Measurements from ENCODE around the gene CEP131. TPM values are rescaled to one million over a fixed set of nuclear protein-coding genes. Genes with fewer than 3 reads are reported as not detected.

CEP131 gene
- total RNA-seq, 1 donor from 2014 or later: 12.3 TPM

DNA sequence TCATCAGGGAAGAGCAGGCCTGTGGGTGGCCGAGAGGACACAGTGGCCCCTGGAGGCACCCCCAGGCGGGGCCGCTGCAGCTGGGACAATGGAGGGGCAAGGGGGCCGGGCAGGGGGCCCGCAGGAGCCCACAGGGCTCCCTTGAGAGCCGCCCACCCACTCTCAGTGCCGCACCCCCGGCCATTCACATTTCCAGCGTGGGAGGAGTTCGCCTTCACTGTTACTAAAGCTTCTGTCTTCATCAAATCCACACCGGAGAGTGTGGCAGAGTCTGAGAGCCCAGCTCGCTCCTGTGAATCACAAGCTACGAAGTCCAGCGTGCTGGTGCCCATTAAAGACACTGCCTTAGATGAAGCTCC lies 78.4 kb downstream of the CEP131 start:
- DNase-seq: no peak

DNA sequence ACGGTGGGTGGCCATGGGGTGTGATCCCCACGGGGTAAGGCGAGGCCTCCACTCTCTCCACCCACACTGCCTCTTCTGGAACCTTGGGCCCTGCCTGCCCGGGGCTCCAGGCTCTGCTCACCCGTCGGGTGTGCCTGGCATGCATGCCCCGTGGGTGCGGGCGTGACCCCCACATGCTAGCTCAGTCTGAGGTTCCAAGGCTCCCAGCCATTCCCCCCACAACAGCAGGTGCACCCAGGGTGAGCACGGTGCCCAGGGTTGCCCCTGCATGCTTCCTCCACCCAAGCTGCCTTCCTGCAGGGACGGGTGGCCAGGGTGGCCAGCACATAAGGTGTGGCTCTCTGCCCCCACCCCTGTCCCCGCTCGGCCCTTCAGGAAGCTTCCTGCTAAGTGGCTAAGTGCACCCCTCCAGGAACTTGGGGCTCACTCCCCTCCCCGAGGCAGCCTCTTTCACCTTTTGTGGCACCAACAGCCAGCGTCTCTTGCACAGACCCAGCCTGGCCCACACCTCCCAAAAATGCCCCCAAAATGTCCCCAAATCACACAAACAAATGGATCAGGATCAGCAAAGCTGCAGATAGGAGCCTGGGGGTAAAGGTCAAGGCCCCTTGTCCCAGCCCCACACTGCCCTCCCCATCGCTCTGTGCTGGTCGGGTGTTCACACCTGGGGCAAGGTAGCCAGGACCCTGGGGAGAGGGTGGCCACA lies 78.9 kb downstream of the CEP131 start:
- DNase-seq: no peak

DNA sequence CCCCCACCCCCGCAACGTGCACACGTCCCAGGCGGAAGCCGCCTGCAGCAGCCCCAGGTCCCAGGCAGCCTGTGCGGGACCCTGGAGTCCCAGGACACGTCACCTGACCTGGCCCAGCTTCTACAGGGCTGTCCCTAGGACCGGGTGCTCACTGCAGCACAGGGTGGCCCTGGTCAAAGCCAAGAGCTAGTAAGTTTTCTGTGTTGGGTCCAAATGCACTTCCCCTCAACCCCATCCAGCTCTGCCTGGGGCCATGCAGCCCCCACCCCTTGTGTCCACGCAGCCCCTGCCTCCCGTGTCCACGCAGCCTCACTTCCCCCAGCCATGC lies 79.6 kb downstream of the CEP131 start:
- no peak for DNase-seq

DNA sequence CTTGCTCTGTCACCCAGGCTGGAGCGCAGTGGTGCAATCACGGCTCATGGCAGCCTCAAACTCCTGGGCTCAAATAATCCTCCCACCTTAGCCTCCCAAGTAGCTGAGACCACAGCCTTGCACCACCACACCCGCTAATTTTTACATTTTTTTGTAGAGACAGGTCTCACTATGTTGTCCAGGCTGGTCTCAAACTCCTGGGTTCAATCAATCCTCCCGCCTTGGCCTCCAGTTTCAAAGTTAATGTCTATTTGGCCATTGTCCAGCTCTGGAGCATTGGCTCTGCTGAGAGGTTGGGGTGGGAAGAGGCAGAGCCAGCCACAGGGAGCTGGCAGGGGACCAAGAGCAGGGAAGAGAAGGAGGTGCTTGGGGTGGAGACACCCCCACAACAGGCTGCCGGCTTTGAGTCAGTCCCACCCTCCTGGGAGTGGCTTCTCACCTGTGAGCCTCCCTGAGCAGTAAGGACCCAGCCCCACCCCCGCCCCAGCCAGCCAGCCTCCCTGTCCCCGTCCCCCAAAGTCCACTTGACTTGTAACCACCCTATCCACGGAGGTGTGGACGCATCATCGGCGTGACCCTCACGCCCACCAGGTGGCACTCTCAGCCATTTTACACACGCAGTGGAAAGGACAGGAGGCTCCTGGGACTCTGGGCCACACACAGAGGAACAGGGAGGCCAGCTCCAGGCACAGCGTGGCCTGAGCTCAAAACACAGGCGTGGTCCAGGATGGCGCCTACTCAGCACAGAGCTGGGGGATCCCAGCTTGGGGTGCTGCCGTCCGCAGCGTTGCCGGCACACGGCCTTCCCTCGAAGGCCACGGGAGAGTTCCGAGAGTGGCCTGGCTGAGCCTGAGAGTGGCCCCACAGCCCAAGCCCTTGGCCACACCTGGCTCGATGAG lies 80.2 kb downstream of the CEP131 start:
- DNase-seq: peak; percentile 88

DNA sequence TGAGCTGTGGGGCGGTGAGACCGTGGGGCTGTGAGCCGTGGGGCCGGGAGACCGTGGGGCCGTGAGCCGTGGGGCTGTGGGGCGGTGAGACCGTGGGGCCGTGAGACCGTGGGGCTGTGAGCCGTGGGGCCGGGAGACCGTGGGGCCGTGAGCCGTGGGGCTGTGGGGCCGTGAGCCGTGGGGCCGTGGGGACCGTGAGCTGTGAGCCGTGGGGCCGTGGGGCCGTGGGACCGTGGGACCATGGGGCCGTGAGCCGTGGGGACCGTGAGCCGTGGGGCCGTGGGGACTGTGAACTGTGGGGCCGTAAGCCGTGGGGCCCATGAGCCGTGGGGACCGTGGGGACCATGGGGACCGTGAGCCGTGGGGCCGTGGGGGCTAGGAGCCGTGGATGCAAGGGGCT lies 82.1 kb downstream of the CEP131 start:
- no peak for DNase-seq

DNA sequence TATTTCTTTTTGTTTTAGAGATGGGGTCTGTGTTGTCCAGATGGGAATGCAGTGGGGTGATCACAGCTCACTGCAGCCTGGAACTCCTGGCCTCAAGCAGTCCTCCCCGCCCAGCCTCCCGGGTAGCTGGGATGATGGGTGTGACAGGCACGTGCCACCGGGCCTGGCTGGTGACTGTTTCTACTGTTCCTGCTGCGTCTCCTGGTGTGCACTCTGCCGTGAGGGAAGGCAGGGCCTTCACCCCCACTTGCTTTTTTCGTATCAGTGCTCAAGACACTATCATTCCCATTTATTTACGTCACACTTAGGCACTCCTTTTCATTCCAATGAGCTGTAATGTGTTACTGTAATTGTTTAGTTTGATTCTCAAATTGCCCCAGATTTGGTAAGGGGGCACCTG lies 82.7 kb downstream of the CEP131 start:
- no peak for DNase-seq

Other genes with a start within 250 kb of the CEP131 start
- gene CHMP6, start 231.1 kb downstream of the CEP131 start, total RNA-seq: 19.2 and 28.6 TPM in 2 replicates
- gene BAIAP2, start 187.8 kb downstream of the CEP131 start, total RNA-seq: 27.7 and 53.9 TPM in 2 replicates
- gene PVALEF, start 57.5 kb downstream of the CEP131 start, total RNA-seq: not detected in 2 replicates
- 4.0 and 4.1 TPM in 2 replicates for gene AATK, start 56.7 kb downstream of the CEP131 start, total RNA-seq
- gene TEPSIN, start 16.1 kb upstream of the CEP131 start, total RNA-seq: 12.1 and 24.5 TPM in 2 replicates
- 18.4 and 26.9 TPM in 2 replicates for gene NDUFAF8, start 16.4 kb upstream of the CEP131 start, total RNA-seq
- 101 and 106 TPM in 2 replicates for gene SLC38A10, start 72.3 kb upstream of the CEP131 start, total RNA-seq
- gene BAHCC1, start 172.5 kb upstream of the CEP131 start, total RNA-seq: 4.8 and 19.3 TPM in 2 replicates